Transverse colon (tissue), 4 donors: ENCODE results near the gene MARCHF3. TPM values are rescaled to one million over a fixed set of nuclear protein-coding genes. Genes with fewer than 3 reads are reported as not detected.
"Not testable (repeated sequence)": the region's sequence is repeated elsewhere in the genome, so short reads cannot be mapped to it uniquely, and the experiment has no call there.

Source experiments
- DNase-seq: peaks from one replicate; pipeline ENCODE4 v3.0.0-alpha.2; 2019
- H3K27ac ChIP-seq, 4 donors: fragments of 200-600 bp; sonication (generic); 2 replicates each; pipeline ENCODE4 v1.5.1; 2016 to 2018; ENCODE audit warnings: inconsistent platforms in 4 of 4
- H3K27me3 ChIP-seq: fragments of 200-600 bp; sonication (generic); 2 replicates; pipeline ENCODE4 v1.5.1; 2017; ENCODE audit warnings: inconsistent platforms
- H3K36me3 ChIP-seq, 4 donors: fragments of 200-600 bp; sonication (generic); 2 replicates each; pipeline ENCODE4 v1.5.1; 2017 to 2019; ENCODE audit warnings: inconsistent platforms in 4 of 4
- H3K4me1 ChIP-seq, 4 donors: fragments of 200-600 bp; sonication (generic); 2 replicates each; pipeline ENCODE4 v1.5.1; 2017 to 2020; ENCODE audit warnings: inconsistent platforms in 4 of 4
- H3K4me3 ChIP-seq, 4 donors: fragments of 200-600 bp; sonication (generic); 1 replicate in 1 of 4; 2 replicates in 3 of 4; pipeline versions ENCODE4 v1.5.1 to v1.6.1; 2017 to 2019; ENCODE audit warnings: inconsistent platforms in 4 of 4
- H3K9me3 ChIP-seq, 2 donors: fragments of 200-600 bp; sonication (generic); 2 replicates each; pipeline ENCODE4 v1.5.1; 2017 to 2019; ENCODE audit warnings: inconsistent platforms in 2 of 2
- CTCF ChIP-seq, 5 experiments: fragments of 200-600 bp in 3 of 5; fragments of 450-650 bp in 2 of 5; sonication (generic) in 3 of 5; IDR thresholded peaks; 1 replicate in 2 of 5; 2 replicates in 3 of 5; pipeline ENCODE4 v1.5.1; 2016 to 2017; ENCODE audit warnings: antibody characterized with exemption in 5 of 5, inconsistent platforms in 3 of 5, mild to moderate bottlenecking in 2 of 5, moderate library complexity in 1 of 5
- EP300 ChIP-seq: sonication (generic); formaldehyde crosslinking; IDR thresholded peaks from one replicate; pipeline ENCODE4 v1.6.1; 2017; ENCODE audit warnings: antibody characterized with exemption, low read depth
- POLR2A ChIP-seq: fragments of 450-650 bp; IDR thresholded peaks from one replicate; pipeline ENCODE4 v1.6.1; 2016; ENCODE audit warnings: antibody characterized with exemption, mild to moderate bottlenecking, moderate library complexity
- POLR2AphosphoS5 ChIP-seq, 3 donors: sonication (generic); formaldehyde crosslinking; IDR thresholded peaks; one replicate each; pipeline ENCODE4 v1.6.1; 2016; ENCODE audit warnings: antibody characterized with exemption in 3 of 3
- WGBS, 2 donors: methylation state at CpG; one replicate each; pipeline ENCODE4 v1.1.5; 2018; ENCODE audit warnings: low coverage in 1 of 2; 5-methylcytosine and 5-hydroxymethylcytosine counted together
- in situ Hi-C, 4 donors: fragments of 200-750 bp; cut with MboI; loops; one replicate each; pipeline versions ENCODE4 v1.15.0 to v1.15.1; 2017; ENCODE audit warnings: low sequenced_read_pairs in 3 of 4, low pct_ligation_motif_present in 1 of 4, low pct_unique_long_range_greater_than_20kb in 1 of 4
- intact Hi-C: fragments of 100-400 bp; cut with DNase I; formaldehyde crosslinking; loops from one replicate; pipeline ENCODE4 v1.15.1; 2023; ENCODE audit warnings: low total_unique reads
- total RNA-seq, 4 donors: library from RNA; depleted of rRNA; stranded (reverse); fragments of >200 nt; gene quantifications; one replicate each; pipeline ENCODE4 v1.1.0, GENCODE V29; 2016

MARCHF3 gene
- total RNA-seq, 4 donors from 2014 or later = 20.3 to 29.6 (median 23.0) TPM

- in situ Hi-C loops (no loop called here), intact Hi-C loops (no loop called here)
- 99 to 100% methylated on average over 2 to 3 of the region's 3 CpGs for WGBS, 2 donors
- no peak overlapping the region for H3K4me3 ChIP-seq
- DNase-seq = no peak
- no peak overlapping the region for H3K27ac ChIP-seq
- no peaks in the 10 kb centered on the region for H3K36me3 ChIP-seq
- TF ChIP-seq POLR2A (no peak), EP300 (no peak), CTCF (IDR thresholded peaks at IDR 0.05) (no peak), POLR2AphosphoS5 (IDR thresholded peaks at IDR 0.05) (no peak)
- H3K9me3 ChIP-seq = no peaks in the 10 kb centered on the region
- no peaks in the 10 kb centered on the region for H3K27me3 ChIP-seq
- H3K4me1 ChIP-seq = no peaks in the 10 kb centered on the region
Measured at GRCh38 chr5:126948011-126948355, 82.4 kb downstream of the MARCHF3 start.

GRCh38 chr5:126947146-126948010 is 83.0 kb downstream of the MARCHF3 start:
- no peak overlapping the region for H3K4me3 ChIP-seq
- no peaks in the 10 kb centered on the region for H3K27me3 ChIP-seq
- in situ Hi-C loops = no loop called here
- 63 to 68% methylated on average over 5 of the region's 5 CpGs for WGBS, 2 donors
- TF ChIP-seq EP300 (no peak), POLR2AphosphoS5 (IDR thresholded peaks at IDR 0.05) (no peak), CTCF (IDR thresholded peaks at IDR 0.05) (no peak), POLR2A (no peak)
- intact Hi-C loops = no loop called here
- H3K4me1 ChIP-seq = no peaks in the 10 kb centered on the region
- H3K9me3 ChIP-seq = no peaks in the 10 kb centered on the region
- H3K27ac ChIP-seq = no peak overlapping the region
- DNase-seq = no peak
- no peaks in the 10 kb centered on the region for H3K36me3 ChIP-seq

GRCh38 chr5:126942908-126943307 is 87.5 kb downstream of the MARCHF3 start:
- intact Hi-C loops, H3K4me1 ChIP-seq, H3K27ac ChIP-seq, H3K36me3 ChIP-seq, H3K9me3 ChIP-seq, H3K4me3 ChIP-seq, in situ Hi-C loops, H3K27me3 ChIP-seq, DNase-seq: not testable (repeated sequence)
- whole genome bisulfite sequencing, 2 donors = 87 to 100% methylated on average over 1 to 4 of the region's 4 CpGs

GRCh38 chr5:126941403-126941802 is 89.0 kb downstream of the MARCHF3 start:
- in situ Hi-C loops = no loop called here

More at GRCh38 chr5:126941403-126941802, 89.0 kb downstream of the MARCHF3 start:
- Histone ChIP-seq H3K27ac (no peak overlapping the region), H3K9me3 (no peaks in the 10 kb centered on the region), H3K4me1 (peaks cover 0 to 5% (median 0%) of the 10 kb centered on the region in 4 donors), H3K36me3 (no peaks in the 10 kb centered on the region), H3K4me3 (no peak overlapping the region), H3K27me3 (no peaks in the 10 kb centered on the region)
- TF ChIP-seq EP300 = no peak
- TF ChIP-seq POLR2A = no peak
- TF ChIP-seq POLR2AphosphoS5 (IDR thresholded peaks at IDR 0.05) = no peak
- TF ChIP-seq CTCF (IDR thresholded peaks at IDR 0.05) = no peak
- no peak for DNase-seq
- WGBS, 2 donors = 88 to 100% methylated on average over 1 of the region's 1 CpG
- intact Hi-C loops = no loop called here
